Ishikawa (cell line): Measurements from ENCODE around the gene ANXA2.

Experiments used
- CEBPB ChIP-seq: IDR thresholded peaks from 2 replicates; pipeline ENCODE4 v1.6.1; 2012
- CREB1 ChIP-seq: IDR thresholded peaks from 2 replicates; pipeline ENCODE4 v1.6.1; 2012; ENCODE audit warnings: low read depth
- EGR1 ChIP-seq: IDR thresholded peaks from 2 replicates; pipeline ENCODE4 v1.6.1; 2012
- EP300 ChIP-seq: IDR thresholded peaks from 2 replicates; pipeline ENCODE4 v1.6.1; 2012; ENCODE audit warnings: borderline replicate concordance
- FOXM1 ChIP-seq: IDR thresholded peaks from 2 replicates; pipeline ENCODE4 v1.6.1; 2012; ENCODE audit warnings: low read depth, borderline replicate concordance
- NFIC ChIP-seq: IDR thresholded peaks from 2 replicates; pipeline ENCODE4 v1.6.1; 2012
- RAD21 ChIP-seq: IDR thresholded peaks from 2 replicates; pipeline ENCODE4 v1.6.1; 2012; ENCODE audit warnings: low read depth
- TAF1 ChIP-seq: IDR thresholded peaks from 2 replicates; pipeline ENCODE4 v1.6.1; 2012; ENCODE audit warnings: low read depth, mild to moderate bottlenecking
- TCF12 ChIP-seq: IDR thresholded peaks from 2 replicates; pipeline ENCODE4 v1.6.1; 2012; ENCODE audit warnings: low read depth
- TEAD4 ChIP-seq: IDR thresholded peaks from 2 replicates; pipeline ENCODE4 v1.6.1; 2012
- YY1 ChIP-seq: IDR thresholded peaks from 2 replicates; pipeline ENCODE4 v1.6.1; 2012; ENCODE audit warnings: low read depth
- ZBTB7A ChIP-seq: IDR thresholded peaks from 2 replicates; pipeline ENCODE4 v1.6.1; 2012; ENCODE audit warnings: low read depth
- TF ChIP-seq, protein P1 (sequence below): IDR thresholded peaks from 2 replicates; pipeline ENCODE4 v1.6.1; 2012
- TF ChIP-seq, protein P2 (sequence below): IDR thresholded peaks from 2 replicates; pipeline ENCODE4 v1.6.1; 2012
- TF ChIP-seq, protein P3 (sequence below): IDR thresholded peaks from 2 replicates; pipeline ENCODE4 v1.6.1; 2012; ENCODE audit warnings: low read depth, mild to moderate bottlenecking

ANXA2 gene

DNA sequence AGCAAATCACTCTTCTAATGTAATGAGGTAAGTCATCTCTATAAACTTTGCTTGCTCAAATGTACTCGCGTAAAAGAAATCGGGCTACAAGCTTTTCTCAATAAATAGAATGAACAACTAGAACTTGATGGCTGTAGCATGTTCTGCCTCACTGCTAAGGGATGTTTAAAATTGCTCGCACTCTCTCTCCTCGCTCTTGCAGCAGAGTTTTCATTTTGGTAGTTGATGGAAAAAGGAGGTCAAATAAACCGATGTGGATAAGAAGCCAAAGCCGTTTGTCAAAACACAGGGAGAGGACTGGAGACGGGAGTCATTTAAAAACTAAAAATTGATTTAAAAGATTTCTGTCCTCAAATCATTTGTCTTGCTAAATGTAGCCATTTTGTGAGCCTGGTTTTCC, 53.3 kb downstream of the ANXA2 start:
- TF ChIP-seq FOXM1: no peak
- no peak for TF ChIP-seq NFIC
- TF ChIP-seq, protein P1, sequence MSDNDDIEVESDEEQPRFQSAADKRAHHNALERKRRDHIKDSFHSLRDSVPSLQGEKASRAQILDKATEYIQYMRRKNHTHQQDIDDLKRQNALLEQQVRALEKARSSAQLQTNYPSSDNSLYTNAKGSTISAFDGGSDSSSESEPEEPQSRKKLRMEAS: no peak
- TF ChIP-seq CREB1: no peak

DNA sequence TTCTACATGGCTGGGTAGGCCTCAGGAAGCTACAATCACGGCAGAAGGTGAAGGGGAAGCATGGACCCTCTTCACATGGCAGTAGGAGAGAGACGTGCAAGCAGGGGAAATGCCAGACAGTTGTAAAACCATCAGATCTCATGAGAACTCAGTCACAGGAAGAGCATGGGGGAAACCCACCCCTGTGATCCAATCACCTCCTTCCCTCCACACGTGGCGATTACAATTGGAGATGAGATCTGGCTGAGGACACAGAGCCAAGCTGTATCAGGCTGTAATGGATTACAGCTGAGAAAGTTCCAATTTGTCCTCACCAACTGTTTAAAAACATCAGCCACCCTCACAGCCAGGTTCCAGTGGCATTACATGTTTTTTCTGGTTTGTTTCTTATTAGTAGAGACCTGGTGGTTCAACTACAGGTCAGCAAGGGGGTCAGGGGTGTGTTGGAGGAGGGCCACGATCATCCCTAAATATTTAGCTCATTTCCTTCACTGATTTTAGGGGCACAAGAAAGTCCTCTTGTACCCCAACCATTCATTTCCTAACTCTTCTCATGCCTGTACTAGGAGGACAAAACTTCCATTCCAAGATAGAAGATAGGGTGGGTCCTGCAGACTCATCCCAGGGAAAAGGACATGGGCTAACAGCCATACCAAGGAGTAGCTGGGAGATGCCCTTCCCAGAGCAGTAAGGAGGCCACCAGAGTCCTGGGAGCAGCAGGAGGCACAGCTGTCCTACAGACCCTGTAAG, 54.4 kb downstream of the ANXA2 start:
- TF ChIP-seq CREB1 (no peak), RAD21 (no peak), TEAD4 (no peak), YY1 (no peak), NFIC (no peak), ZBTB7A (no peak), EP300 (no peak), FOXM1 (no peak), EGR1 (no peak), TCF12 (no peak), TAF1 (no peak), CEBPB (no peak)
- TF ChIP-seq, protein P2, sequence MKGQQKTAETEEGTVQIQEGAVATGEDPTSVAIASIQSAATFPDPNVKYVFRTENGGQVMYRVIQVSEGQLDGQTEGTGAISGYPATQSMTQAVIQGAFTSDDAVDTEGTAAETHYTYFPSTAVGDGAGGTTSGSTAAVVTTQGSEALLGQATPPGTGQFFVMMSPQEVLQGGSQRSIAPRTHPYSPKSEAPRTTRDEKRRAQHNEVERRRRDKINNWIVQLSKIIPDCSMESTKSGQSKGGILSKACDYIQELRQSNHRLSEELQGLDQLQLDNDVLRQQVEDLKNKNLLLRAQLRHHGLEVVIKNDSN: no peak
- TF ChIP-seq, protein P1: no peak
- TF ChIP-seq, protein P3, sequence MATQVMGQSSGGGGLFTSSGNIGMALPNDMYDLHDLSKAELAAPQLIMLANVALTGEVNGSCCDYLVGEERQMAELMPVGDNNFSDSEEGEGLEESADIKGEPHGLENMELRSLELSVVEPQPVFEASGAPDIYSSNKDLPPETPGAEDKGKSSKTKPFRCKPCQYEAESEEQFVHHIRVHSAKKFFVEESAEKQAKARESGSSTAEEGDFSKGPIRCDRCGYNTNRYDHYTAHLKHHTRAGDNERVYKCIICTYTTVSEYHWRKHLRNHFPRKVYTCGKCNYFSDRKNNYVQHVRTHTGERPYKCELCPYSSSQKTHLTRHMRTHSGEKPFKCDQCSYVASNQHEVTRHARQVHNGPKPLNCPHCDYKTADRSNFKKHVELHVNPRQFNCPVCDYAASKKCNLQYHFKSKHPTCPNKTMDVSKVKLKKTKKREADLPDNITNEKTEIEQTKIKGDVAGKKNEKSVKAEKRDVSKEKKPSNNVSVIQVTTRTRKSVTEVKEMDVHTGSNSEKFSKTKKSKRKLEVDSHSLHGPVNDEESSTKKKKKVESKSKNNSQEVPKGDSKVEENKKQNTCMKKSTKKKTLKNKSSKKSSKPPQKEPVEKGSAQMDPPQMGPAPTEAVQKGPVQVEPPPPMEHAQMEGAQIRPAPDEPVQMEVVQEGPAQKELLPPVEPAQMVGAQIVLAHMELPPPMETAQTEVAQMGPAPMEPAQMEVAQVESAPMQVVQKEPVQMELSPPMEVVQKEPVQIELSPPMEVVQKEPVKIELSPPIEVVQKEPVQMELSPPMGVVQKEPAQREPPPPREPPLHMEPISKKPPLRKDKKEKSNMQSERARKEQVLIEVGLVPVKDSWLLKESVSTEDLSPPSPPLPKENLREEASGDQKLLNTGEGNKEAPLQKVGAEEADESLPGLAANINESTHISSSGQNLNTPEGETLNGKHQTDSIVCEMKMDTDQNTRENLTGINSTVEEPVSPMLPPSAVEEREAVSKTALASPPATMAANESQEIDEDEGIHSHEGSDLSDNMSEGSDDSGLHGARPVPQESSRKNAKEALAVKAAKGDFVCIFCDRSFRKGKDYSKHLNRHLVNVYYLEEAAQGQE: no peak

DNA sequence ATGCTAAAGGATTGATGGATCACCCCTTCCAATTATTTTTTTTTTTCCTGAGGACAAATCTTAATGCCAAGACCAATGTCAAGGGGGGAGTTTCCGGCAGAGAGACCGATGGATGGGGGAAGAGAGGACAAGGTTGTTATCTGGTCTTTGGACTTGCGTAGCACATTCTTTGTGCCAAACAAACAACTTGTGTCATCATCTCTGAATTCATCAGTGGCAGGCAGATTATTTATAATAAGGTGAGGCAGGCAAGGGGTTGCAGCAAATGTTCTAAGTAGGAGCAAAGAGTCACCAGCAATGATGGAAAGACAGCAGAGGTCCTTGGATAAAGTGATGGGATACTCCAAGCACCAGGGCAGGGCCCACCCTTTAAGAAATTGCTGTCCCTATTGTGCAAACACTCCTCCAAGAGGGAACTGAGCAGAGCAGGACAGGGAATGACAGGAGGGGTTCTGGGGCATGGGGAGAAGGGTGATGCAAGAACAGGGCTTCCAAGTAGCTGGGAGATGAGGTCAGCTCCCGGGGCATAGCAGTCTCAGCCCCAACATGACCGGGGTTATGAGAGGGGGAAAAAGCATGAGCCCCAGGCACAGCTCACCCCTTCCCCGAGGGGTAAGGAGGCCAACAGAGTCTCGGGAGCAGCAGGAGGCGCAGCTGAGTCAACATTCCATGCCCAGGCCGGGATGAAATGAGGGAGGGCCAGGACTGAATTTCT, 57.4 kb downstream of the ANXA2 start:
- no peak for TF ChIP-seq ZBTB7A

DNA sequence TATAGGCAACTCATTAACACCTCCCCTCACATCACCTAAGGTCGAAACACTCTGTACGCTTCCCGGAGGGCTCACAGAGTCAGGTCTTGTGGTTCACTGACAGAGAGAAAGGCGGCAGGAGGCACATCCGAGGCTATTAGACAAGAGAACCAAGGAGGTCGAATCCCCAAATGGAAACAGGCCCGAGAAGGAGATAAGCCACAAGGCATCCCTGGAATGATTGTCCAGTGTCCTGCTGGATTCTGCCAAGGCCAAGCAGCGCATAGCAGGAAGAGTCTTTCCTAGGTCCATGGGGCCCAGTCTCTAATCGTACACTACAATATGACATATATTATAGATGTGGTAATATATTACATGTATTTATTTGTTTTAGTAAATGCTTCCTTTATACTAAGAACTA, 58.5 kb downstream of the ANXA2 start:
- no peak for TF ChIP-seq EGR1
- no peak for TF ChIP-seq NFIC
- no peak for TF ChIP-seq TAF1
- TF ChIP-seq TCF12: no peak
- TF ChIP-seq CREB1: no peak
- TF ChIP-seq YY1: no peak
- no peak for TF ChIP-seq CEBPB

DNA sequence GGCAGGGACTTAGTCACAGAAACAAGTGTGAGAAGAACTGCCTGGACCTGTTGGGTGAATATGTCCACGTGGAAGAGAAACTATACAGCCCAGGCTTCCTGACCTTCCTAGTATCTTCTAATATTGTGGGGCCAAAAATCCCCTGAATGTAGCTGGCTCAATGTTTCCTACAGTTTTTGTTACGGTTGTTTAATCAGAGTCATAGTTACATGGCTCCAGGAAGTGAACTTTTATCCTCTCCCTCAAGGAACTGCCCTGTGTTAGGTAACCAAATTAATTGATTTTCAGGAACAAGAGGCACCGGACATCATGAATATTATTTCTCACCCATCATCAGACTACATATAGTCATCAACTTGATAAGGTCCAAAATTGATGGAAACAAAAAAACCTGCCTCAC, 59.0 kb downstream of the ANXA2 start:
- TF ChIP-seq CEBPB: no peak
- no peak for TF ChIP-seq EP300
- TF ChIP-seq, protein P1: no peak
- TF ChIP-seq NFIC: no peak
- TF ChIP-seq, protein P3: no peak
- no peak for TF ChIP-seq CREB1
- no peak for TF ChIP-seq TEAD4
- no peak for TF ChIP-seq TCF12
- TF ChIP-seq, protein P2: no peak
- TF ChIP-seq RAD21: no peak
- no peak for TF ChIP-seq FOXM1
- no peak for TF ChIP-seq EGR1
- TF ChIP-seq TAF1: no peak
- no peak for TF ChIP-seq ZBTB7A
- TF ChIP-seq YY1: no peak

DNA sequence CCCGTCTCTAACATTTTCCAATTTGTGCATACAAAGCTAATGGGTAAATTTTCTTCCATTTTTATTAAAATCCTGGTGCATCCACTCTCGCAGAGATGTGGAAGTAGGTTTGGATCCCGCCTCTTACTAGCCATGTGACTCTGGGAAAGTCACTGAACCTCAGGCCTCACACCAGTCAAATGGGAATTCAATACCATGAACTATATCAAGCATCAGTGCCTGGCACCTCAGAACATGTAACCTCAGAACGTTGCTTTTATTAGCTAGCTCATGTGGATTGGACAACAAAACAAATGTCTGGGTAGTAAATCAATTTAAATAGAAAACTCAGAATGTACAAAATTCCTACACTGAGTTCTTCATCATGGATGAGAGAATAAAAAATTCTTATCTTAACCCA, 60.7 kb downstream of the ANXA2 start:
- TF ChIP-seq TCF12: no peak
- no peak for TF ChIP-seq FOXM1
